IPS-20b (cell line): ENCODE results near the gene DDB1.

Experiments used
- H3K27ac ChIP-seq: one replicate; pipeline ENCODE4 v1.5.1; 2013; ENCODE audit warnings: low read length
- H3K27me3 ChIP-seq: 2 replicates; pipeline ENCODE4 v1.6.1; 2013; ENCODE audit warnings: mild to moderate bottlenecking, low read length, inconsistent platforms; ENCODE audit not compliant: insufficient read depth
- H3K36me3 ChIP-seq: 2 replicates; pipeline ENCODE4 v1.6.1; 2013; ENCODE audit warnings: low read depth, mild to moderate bottlenecking, inconsistent platforms, low read length, moderate library complexity; ENCODE audit not compliant: insufficient read depth
- H3K4me1 ChIP-seq: 2 replicates; pipeline ENCODE4 v1.6.1; 2013; ENCODE audit warnings: mild to moderate bottlenecking, control low read depth, inconsistent platforms, low read length, moderate library complexity; ENCODE audit not compliant: insufficient read depth
- H3K4me3 ChIP-seq: 2 replicates; pipeline ENCODE4 v1.5.1; 2013; ENCODE audit warnings: mild to moderate bottlenecking, low read length, inconsistent platforms
- H3K9ac ChIP-seq: 2 replicates; pipeline ENCODE4 v1.6.1; 2013; ENCODE audit warnings: low read depth, mild to moderate bottlenecking, inconsistent platforms, low read length, moderate library complexity
- H3K9me3 ChIP-seq: 2 replicates; pipeline ENCODE4 v1.6.1; 2013; ENCODE audit warnings: mild to moderate bottlenecking, low read depth, low read length, inconsistent platforms; ENCODE audit not compliant: insufficient read depth

Gene DDB1

DNA sequence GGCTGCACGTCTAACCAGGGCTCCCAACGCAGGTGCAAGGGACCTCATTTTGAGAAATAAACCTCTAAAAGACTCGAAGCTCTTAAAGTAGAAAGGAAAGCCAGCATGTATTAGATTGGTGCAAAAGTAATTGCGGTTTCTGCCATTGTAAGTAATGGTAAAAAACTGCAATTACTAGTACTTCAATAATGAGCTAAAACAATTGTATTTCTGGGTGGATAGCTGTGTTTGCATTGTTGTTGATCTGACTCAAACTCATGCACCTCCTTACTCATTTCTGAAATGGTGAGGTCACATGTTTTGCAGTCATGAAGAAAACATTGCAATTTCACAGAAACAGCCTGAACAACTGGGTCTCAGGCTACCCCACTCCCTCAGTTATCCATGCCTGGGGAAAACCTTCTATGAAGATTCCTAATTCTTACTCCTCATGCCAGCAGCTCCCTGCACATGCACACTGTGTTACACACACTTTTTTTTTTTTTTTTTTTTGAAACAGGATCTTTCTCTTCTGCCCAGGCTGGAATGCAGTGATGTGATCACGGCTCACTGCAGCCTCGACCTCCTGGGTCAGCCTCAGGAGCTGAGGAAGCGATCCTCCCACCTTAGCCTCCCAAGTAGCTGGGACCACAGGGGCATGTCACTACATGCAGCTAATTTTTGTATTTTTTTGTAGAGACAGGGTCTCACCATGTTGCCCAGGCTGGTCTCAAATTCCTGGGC is 62.4 kb downstream of the DDB1 start:
- no peak overlapping the region for H3K9ac ChIP-seq

DNA sequence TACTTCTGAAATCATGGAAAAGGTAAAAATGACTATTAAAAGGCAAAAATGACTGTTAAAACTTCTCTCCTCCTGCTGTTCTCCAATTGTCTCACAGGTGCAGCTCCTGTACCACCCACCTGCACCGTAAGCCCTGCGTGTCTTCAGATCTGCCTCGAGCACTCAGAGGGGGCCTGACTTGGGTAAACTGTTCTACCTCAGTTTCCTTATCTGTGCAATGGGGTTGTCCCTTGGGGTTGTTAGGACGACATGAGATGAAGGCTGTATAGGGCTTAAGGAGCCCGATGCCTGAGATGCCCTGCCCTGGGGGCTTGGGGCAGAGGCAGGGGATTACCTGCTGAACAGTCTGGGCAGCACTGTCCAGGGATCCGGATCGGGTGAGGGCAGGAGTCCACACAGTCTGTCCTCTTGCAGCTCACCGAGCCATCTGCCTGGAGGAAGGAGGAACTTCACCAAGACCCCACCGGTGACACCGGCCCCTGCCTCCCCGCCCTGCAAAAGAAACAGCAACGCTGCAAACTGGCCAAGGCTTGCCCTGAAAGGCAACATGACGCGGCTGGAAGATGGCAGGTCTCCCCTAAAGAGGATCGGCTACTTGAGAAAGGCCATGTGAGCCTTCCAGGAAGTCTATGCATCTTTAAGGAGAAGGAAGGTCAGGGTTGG is 64.2 kb downstream of the DDB1 start:
- no peaks in the 10 kb centered on the region for H3K4me1 ChIP-seq
- no peak overlapping the region for H3K4me3 ChIP-seq
- H3K27me3 ChIP-seq = no peaks in the 10 kb centered on the region
- H3K27ac ChIP-seq = no peak overlapping the region
- H3K36me3 ChIP-seq = peaks cover 11% of the 10 kb centered on the region
- no peak overlapping the region for H3K9ac ChIP-seq
- H3K9me3 ChIP-seq = no peaks in the 10 kb centered on the region

More for the DNA sequence above, 62.4 kb downstream of the DDB1 start:
- Histone ChIP-seq H3K9me3 (no peaks in the 10 kb centered on the region), H3K36me3 (peaks cover 15% of the 10 kb centered on the region), H3K27ac (no peak overlapping the region), H3K27me3 (no peaks in the 10 kb centered on the region), H3K4me3 (no peak overlapping the region), H3K4me1 (no peaks in the 10 kb centered on the region)

DNA sequence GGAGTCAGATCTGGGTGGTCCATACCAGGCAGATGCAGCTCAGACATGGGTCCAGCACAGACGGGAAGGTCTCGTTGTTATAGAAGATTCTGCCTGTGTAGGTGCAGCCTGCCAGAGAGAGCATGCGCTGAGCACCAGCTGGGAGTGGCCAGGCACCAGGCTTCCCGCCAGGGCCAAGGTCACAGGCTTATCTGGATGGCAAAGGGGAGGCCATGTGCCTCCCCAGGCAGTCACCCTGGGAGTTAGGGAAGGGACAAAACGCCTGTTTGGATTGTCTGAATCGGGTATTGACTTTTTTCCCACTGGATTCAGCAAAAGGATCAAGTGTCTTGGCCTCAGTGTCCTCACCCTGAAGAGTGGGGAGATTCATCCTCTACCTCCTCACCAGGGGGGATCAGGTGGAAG is 65.5 kb downstream of the DDB1 start:
- H3K27ac ChIP-seq = no peak overlapping the region

GRCh38 chr11:61266602-61267001 is 66.3 kb downstream of the DDB1 start:
- Histone ChIP-seq H3K27ac (no peak overlapping the region), H3K9me3 (no peaks in the 10 kb centered on the region), H3K27me3 (no peaks in the 10 kb centered on the region), H3K36me3 (peaks cover 5% of the 10 kb centered on the region), H3K9ac (no peak overlapping the region), H3K4me3 (no peak overlapping the region), H3K4me1 (no peaks in the 10 kb centered on the region)

More for the DNA sequence above, 65.5 kb downstream of the DDB1 start:
- Histone ChIP-seq H3K36me3 (peaks cover 11% of the 10 kb centered on the region), H3K9me3 (no peaks in the 10 kb centered on the region), H3K27me3 (no peaks in the 10 kb centered on the region), H3K4me1 (no peaks in the 10 kb centered on the region), H3K4me3 (no peak overlapping the region), H3K9ac (no peak overlapping the region)

DNA sequence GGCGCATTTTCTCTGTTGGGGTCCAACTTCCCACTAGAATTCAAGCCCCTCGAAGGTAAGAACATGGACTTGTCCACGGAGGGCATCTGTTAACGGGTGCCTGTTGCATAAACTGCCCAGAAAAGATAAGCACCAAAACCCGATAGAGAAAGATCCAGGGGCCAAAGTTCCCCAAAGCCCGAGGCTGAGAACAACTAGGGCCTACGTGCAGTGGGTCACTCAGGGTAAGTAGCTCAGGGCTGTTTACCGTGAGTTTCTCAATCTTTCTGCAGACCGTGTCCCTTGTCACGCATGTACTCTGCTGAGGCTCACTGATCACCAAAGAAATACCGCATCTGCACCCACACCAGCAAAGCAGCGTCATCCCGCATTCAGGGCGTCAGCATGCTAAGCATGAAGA is 67.5 kb downstream of the DDB1 start:
- Histone ChIP-seq H3K9ac (no peak overlapping the region; the same call in 1 of the 2 replicates), H3K27ac (no peak overlapping the region), H3K4me3 (no peak overlapping the region), H3K27me3 (no peaks in the 10 kb centered on the region), H3K4me1 (no peaks in the 10 kb centered on the region), H3K36me3 (no peaks in the 10 kb centered on the region), H3K9me3 (no peaks in the 10 kb centered on the region)

DNA sequence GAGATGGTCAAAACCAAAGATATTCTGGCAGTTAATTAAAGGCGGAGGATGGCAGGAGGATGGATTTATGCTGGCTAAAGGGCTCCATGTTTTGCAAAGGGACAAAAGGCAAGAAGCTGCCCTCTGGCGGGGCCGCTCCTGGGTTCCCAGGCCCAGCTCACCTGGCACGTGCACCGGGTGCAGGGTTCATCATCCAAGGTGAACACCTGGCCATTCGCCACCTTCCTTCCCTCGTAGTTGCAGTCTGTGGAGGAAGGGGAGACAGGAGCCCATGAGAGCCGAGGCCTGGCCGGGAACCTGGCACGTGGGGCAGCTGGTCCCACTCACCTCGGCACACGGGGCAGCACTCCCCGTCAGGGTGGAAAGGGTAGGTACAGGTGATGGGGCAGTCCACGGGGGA is 68.1 kb downstream of the DDB1 start:
- Histone ChIP-seq H3K9ac (no peak overlapping the region), H3K9me3 (no peaks in the 10 kb centered on the region), H3K27ac (no peak overlapping the region), H3K4me1 (no peaks in the 10 kb centered on the region), H3K36me3 (no peaks in the 10 kb centered on the region), H3K27me3 (no peaks in the 10 kb centered on the region), H3K4me3 (no peak overlapping the region)

DNA sequence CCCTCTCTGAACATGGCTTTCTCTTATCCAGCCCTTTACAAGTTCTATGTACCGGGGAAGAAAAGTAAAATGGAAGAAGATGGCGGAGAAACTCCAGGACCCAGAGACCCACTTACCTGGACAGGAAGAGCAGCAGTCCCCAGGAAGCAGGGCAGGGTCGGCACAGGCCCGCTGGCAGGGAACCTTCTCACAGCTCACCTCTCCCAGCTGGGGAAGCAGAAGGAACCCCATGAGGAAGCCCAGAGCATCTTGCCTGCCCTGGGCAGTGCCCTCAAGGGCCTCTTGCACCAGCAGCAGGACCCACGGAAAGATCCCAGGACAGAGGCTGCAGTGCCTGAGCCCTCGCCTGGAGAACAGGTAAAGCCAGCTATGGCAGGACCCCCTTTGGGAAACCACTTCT is 68.5 kb downstream of the DDB1 start:
- Histone ChIP-seq H3K9me3 (no peaks in the 10 kb centered on the region), H3K27me3 (no peaks in the 10 kb centered on the region), H3K4me3 (no peak overlapping the region), H3K27ac (no peak overlapping the region), H3K36me3 (no peaks in the 10 kb centered on the region), H3K9ac (no peak overlapping the region), H3K4me1 (no peaks in the 10 kb centered on the region)

- Histone ChIP-seq H3K4me3 (no peak overlapping the region), H3K36me3 (peaks cover 5% of the 10 kb centered on the region; the same call in 1 of the 2 replicates), H3K27ac (no peak overlapping the region), H3K27me3 (no peaks in the 10 kb centered on the region), H3K4me1 (no peaks in the 10 kb centered on the region), H3K9ac (no peak overlapping the region), H3K9me3 (no peaks in the 10 kb centered on the region)
Measured at GRCh38 chr11:61259363-61259762, 73.5 kb downstream of the DDB1 start.

- H3K27me3 ChIP-seq = no peaks in the 10 kb centered on the region
- no peaks in the 10 kb centered on the region for H3K4me1 ChIP-seq
- no peak overlapping the region for H3K27ac ChIP-seq
- H3K36me3 ChIP-seq = peaks cover 5% of the 10 kb centered on the region; the same call in 1 of the 2 replicates
- H3K4me3 ChIP-seq = no peak overlapping the region
- no peak overlapping the region for H3K9ac ChIP-seq
- H3K9me3 ChIP-seq = no peaks in the 10 kb centered on the region
Measured at GRCh38 chr11:61258546-61258945, 74.4 kb downstream of the DDB1 start.

DNA sequence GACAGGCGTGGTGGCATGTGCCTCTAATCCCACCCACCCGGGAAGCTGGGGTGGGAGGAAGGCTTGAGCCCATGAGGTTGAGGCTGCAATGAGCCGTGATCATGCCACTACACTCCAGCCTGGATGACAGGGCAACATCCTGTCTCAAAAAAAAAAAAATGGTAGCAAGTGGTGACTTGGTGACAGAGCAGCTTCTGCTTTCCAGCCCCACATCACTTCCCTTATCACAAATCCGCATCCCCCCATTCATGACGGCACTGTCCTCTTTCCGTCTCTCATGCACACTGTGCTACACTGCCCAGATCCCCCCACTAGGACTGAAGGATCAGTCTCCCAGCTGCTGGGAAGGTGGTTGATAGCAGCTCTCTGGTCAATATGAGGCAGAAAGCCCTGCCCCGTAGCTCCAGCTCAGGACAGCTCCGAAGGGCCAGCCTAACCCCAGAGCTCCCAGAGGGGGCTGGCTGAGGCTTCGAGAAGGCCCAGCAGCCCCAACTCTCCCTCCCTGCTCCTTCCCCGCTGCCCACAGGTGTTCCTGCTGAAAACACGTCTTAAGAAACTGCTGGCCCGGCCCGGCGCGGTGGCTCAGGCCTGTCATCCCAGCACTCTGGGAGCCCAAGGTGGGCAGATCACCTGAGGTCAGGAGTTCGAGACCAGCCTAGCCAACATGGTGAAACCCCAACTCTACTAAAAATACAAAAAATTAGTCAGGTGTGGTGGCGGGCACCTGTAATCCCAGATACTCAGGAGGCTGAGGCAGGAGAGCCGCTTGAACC is 76.0 kb downstream of the DDB1 start:
- no peak overlapping the region for H3K27ac ChIP-seq
- no peaks in the 10 kb centered on the region for H3K4me1 ChIP-seq
- H3K27me3 ChIP-seq = no peaks in the 10 kb centered on the region
- peaks cover 5% of the 10 kb centered on the region; the same call in 1 of the 2 replicates for H3K36me3 ChIP-seq
- no peak overlapping the region for H3K4me3 ChIP-seq
- no peak overlapping the region for H3K9ac ChIP-seq
- H3K9me3 ChIP-seq = no peaks in the 10 kb centered on the region

DNA sequence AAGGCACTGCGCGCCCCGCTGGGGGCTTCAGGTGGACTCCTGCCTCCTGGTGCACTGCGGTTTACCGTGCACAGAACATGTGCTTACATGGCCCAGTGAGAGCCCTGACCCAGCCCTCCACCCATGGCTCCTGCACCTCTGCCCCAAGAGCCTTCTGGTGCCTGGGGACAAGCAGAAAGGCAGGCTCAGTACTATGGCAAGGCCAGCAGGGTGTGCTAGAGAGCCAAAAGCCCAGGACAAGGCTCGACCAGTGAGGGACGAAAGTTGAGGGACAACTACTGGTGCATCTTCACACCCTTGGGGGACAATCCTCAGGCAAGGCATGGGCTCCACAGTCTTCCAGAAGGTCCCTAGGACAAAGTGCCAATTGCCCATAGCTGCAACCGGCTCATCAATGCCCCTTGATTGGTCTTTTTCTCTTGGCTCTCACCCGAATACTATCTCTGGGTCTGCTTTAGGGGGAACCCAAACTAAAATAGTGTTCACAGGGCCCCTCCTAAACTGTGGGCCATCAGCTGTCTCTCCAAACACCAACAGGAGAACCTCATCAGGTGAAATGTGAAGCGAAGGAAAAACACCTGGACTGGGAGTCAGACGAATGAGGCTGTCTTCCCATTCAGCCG is 78.4 kb downstream of the DDB1 start:
- Histone ChIP-seq H3K4me1 (no peaks in the 10 kb centered on the region), H3K27ac (no peak overlapping the region), H3K36me3 (peaks cover 5% of the 10 kb centered on the region; the same call in 1 of the 2 replicates)

More for the DNA sequence above, 78.4 kb downstream of the DDB1 start:
- no peaks in the 10 kb centered on the region for H3K9me3 ChIP-seq
- H3K27me3 ChIP-seq = no peaks in the 10 kb centered on the region
- no peak overlapping the region for H3K4me3 ChIP-seq
- H3K9ac ChIP-seq = no peak overlapping the region
